MCF 10A (cell line): Measurements from ENCODE around the gene PTPRK. TPM values are rescaled to one million over a fixed set of nuclear protein-coding genes. Genes with fewer than 3 reads are reported as not detected.

Experiments used
- BruUV-seq: library from RNA; stranded (reverse); fragments of 400-500 nt; replicated peaks from 2 replicates; lab custom pipeline; 2021; lab: Mats Ljungman, UMichigan
- CTCF ChIA-PET: fragments of 300-600 bp; sonication (Branson Sonifier 250); formaldehyde crosslinking; extraction: SDS; loops from one replicate; lab custom pipeline; 2021; ENCODE audit warnings: antibody characterized with exemption, inconsistent platforms; lab: Yijun Ruan, JAX
- POLR2A ChIA-PET: fragments of 300-600, 350-650 bp; sonication (Branson Sonifier 250); formaldehyde crosslinking; extraction: SDS; loops from one replicate; lab custom pipeline; 2020; ENCODE audit warnings: antibody characterized with exemption, inconsistent platforms; lab: Yijun Ruan, JAX
- DNase-seq: peaks from one replicate; pipeline ENCODE4 v3.0.0-alpha.2; 2018; ENCODE audit not compliant: unreplicated experiment
- H3K27ac Mint-ChIP-seq: one replicate; pipeline ENCODE4 v1.8.0; 2022; ENCODE audit warnings: mild to moderate bottlenecking, low read depth, mixed read lengths; ENCODE audit not compliant: unreplicated experiment
- H3K27me3 Mint-ChIP-seq: one replicate; pipeline ENCODE4 v1.8.0; 2022; ENCODE audit warnings: mixed read lengths; ENCODE audit not compliant: insufficient read depth, unreplicated experiment
- H3K36me3 Mint-ChIP-seq: one replicate; pipeline ENCODE4 v1.8.0; 2022; ENCODE audit warnings: mild to moderate bottlenecking, moderate library complexity, mixed read lengths; ENCODE audit not compliant: insufficient read depth, unreplicated experiment
- H3K4me1 Mint-ChIP-seq: one replicate; pipeline ENCODE4 v1.8.0; 2022; ENCODE audit warnings: mixed read lengths; ENCODE audit not compliant: insufficient read depth, unreplicated experiment
- H3K4me3 Mint-ChIP-seq: one replicate; pipeline ENCODE4 v1.8.0; 2022; ENCODE audit warnings: mild to moderate bottlenecking, moderate library complexity, mixed read lengths; ENCODE audit not compliant: unreplicated experiment
- H3K9me3 Mint-ChIP-seq: one replicate; pipeline ENCODE4 v1.8.0; 2022; ENCODE audit warnings: mixed read lengths; ENCODE audit not compliant: unreplicated experiment
- intact Hi-C: fragments of 100-400 bp; cut with micrococcal nuclease; formaldehyde crosslinking; loops from 2 replicates; pipeline ENCODE4 v1.14.1; 2022
- total RNA-seq: library from RNA; stranded (reverse); gene quantifications from 2 replicates; pipeline ENCODE4 v1.2.3, GENCODE V29; 2022
- TF ChIP-seq, protein P1 (sequence below): fragments of 200-600 bp; IDR thresholded peaks from one replicate; pipeline ENCODE4 v1.8.0; 2022; ENCODE audit warnings: antibody characterized with exemption, mild to moderate bottlenecking; ENCODE audit not compliant: unreplicated experiment

PTPRK gene
- total RNA-seq, 1 experiment from 2014 or later, result 50.2 TPM

- peak; percentile 8 for DNase-seq
- ChIA-PET POLR2A (interaction anchor here (1.1 kb wide), 1 partner anchor 26 kb away, joined by 3 read pairs; no protein-coding TSS in a partner anchor), CTCF (no interaction called here)
- intact Hi-C loops, result no loop called here
- Mint-ChIP-seq H3K27ac (no peak overlapping the region), H3K36me3 (no peaks in the 10 kb centered on the region), H3K27me3 (no peaks in the 10 kb centered on the region), H3K9me3 (no peaks in the 10 kb centered on the region), H3K4me1 (no peaks in the 10 kb centered on the region), H3K4me3 (no peak overlapping the region)
- no TSS peak for BruUV-seq
- TF ChIP-seq, protein P1, sequence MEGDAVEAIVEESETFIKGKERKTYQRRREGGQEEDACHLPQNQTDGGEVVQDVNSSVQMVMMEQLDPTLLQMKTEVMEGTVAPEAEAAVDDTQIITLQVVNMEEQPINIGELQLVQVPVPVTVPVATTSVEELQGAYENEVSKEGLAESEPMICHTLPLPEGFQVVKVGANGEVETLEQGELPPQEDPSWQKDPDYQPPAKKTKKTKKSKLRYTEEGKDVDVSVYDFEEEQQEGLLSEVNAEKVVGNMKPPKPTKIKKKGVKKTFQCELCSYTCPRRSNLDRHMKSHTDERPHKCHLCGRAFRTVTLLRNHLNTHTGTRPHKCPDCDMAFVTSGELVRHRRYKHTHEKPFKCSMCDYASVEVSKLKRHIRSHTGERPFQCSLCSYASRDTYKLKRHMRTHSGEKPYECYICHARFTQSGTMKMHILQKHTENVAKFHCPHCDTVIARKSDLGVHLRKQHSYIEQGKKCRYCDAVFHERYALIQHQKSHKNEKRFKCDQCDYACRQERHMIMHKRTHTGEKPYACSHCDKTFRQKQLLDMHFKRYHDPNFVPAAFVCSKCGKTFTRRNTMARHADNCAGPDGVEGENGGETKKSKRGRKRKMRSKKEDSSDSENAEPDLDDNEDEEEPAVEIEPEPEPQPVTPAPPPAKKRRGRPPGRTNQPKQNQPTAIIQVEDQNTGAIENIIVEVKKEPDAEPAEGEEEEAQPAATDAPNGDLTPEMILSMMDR, result no peak
These were observed 422.3 kb downstream of the PTPRK start for GRCh38 chr6:128098000-128098581.

- no peaks in the 10 kb centered on the region for H3K27me3 Mint-ChIP-seq
- BruUV-seq, result no TSS peak
- H3K4me3 Mint-ChIP-seq, result no peak overlapping the region
- no peak overlapping the region for H3K27ac Mint-ChIP-seq
- intact Hi-C loops, result no loop called here
- ChIA-PET CTCF (no interaction called here), POLR2A (interaction anchor here (1.1 kb wide), 1 partner anchor 25 kb away, joined by 3 read pairs; no protein-coding TSS in a partner anchor)
- no peak for DNase-seq
- TF ChIP-seq, protein P1, result no peak
- H3K4me1 Mint-ChIP-seq, result no peaks in the 10 kb centered on the region
- no peaks in the 10 kb centered on the region for H3K36me3 Mint-ChIP-seq
- H3K9me3 Mint-ChIP-seq, result no peaks in the 10 kb centered on the region
These were observed 423.4 kb downstream of the PTPRK start for GRCh38 chr6:128097009-128097408.

- Mint-ChIP-seq H3K36me3 (no peaks in the 10 kb centered on the region), H3K4me3 (no peak overlapping the region), H3K4me1 (no peaks in the 10 kb centered on the region), H3K27me3 (no peaks in the 10 kb centered on the region), H3K27ac (no peak overlapping the region), H3K9me3 (no peaks in the 10 kb centered on the region)
- no peak for DNase-seq
- BruUV-seq, result no TSS peak
- POLR2A ChIA-PET, result interaction anchor here (0.7 kb wide), 1 partner anchor 309 kb away, joined by 3 read pairs; no protein-coding TSS in a partner anchor
- intact Hi-C loops, result no loop called here
- CTCF ChIA-PET, result no interaction called here
- TF ChIP-seq, protein P1, result no peak
These were observed 425.0 kb downstream of the PTPRK start for GRCh38 chr6:128095362-128095761.

- H3K27ac Mint-ChIP-seq, result no peak overlapping the region
- POLR2A ChIA-PET, result no interaction called here
These were observed 441.4 kb downstream of the PTPRK start for GRCh38 chr6:128079021-128079420.

More at GRCh38 chr6:128079021-128079420, 441.4 kb downstream of the PTPRK start:
- H3K4me3 Mint-ChIP-seq, result no peak overlapping the region
- intact Hi-C loops, result no loop called here
- no peak for DNase-seq
- no TSS peak for BruUV-seq
- CTCF ChIA-PET, result interaction anchor here (0.5 to 1.1 kb wide), 2 partner anchors 23 to 491 kb away, joined by 3 read pairs; no protein-coding TSS in a partner anchor
- no peaks in the 10 kb centered on the region for H3K27me3 Mint-ChIP-seq
- no peaks in the 10 kb centered on the region for H3K4me1 Mint-ChIP-seq
- H3K9me3 Mint-ChIP-seq, result no peaks in the 10 kb centered on the region
- TF ChIP-seq, protein P1, result no peak
- peaks cover 33% of the 10 kb centered on the region for H3K36me3 Mint-ChIP-seq
